CD4-positive, CD25-positive, alpha-beta regulatory T cell (primary cell): ENCODE data around the gene HEATR5A. TPM values are rescaled to one million over a fixed set of nuclear protein-coding genes. Genes with fewer than 3 reads are reported as not detected.
A peak's percentile ranks its signal among the peaks of the same experiment; 100 is the strongest.
"Not testable (repeated sequence)": the region's sequence is repeated elsewhere in the genome, so short reads cannot be mapped to it uniquely, and the experiment has no call there.

Experiments used
- ATAC-seq, 2 donors: fragments of 150-1000 bp; cut with Tn5 transposase; one replicate each; pipeline ENCODE4 v1.10.0; 2021; ENCODE audit warnings: low read depth in 2 of 2, moderate number of reproducible peaks in 2 of 2, moderate library complexity in 1 of 2
- DNase-seq, 3 donors: peaks; one replicate each; pipeline versions ENCODE4 v3.0.0 to v3.0.0-alpha.2; 2012 to 2022; ENCODE audit warnings: mixed read lengths in 1 of 3
- H3K27ac ChIP-seq: one replicate; pipeline ENCODE4 v1.7.0; 2013; ENCODE audit warnings: mild to moderate bottlenecking, low read length; ENCODE audit not compliant: insufficient read depth, poor library complexity, severe bottlenecking
- H3K27me3 ChIP-seq: one replicate; pipeline ENCODE4 v1.7.0; 2013; ENCODE audit warnings: low read length; ENCODE audit not compliant: control insufficient read depth, insufficient read depth
- H3K36me3 ChIP-seq: one replicate; pipeline ENCODE4 v1.7.0; 2013; ENCODE audit warnings: mild to moderate bottlenecking, low read length, moderate library complexity; ENCODE audit not compliant: control insufficient read depth, insufficient read depth
- H3K4me1 ChIP-seq: 2 replicates; pipeline ENCODE4 v1.7.0; 2013; ENCODE audit warnings: mild to moderate bottlenecking, low read length; ENCODE audit not compliant: insufficient read depth, control insufficient read depth, poor library complexity, severe bottlenecking
- H3K4me3 ChIP-seq: one replicate; pipeline ENCODE4 v1.7.0; 2013; ENCODE audit warnings: low read depth, mild to moderate bottlenecking, low read length, moderate library complexity
- H3K9me3 ChIP-seq, 2 experiments: 1 replicate in 1 of 2; 2 replicates in 1 of 2; pipeline ENCODE4 v1.7.0; 2013; ENCODE audit warnings: low read length in 2 of 2, mild to moderate bottlenecking in 1 of 2, moderate library complexity in 1 of 2; ENCODE audit not compliant: control insufficient read depth in 2 of 2
- H3K27ac Mint-ChIP-seq, 3 donors: one replicate each; pipeline ENCODE4 v1.8.0; 2020 to 2022; ENCODE audit warnings: mild to moderate bottlenecking in 3 of 3, mixed read lengths in 3 of 3, moderate library complexity in 2 of 3
- H3K27me3 Mint-ChIP-seq: one replicate; pipeline ENCODE4 v1.8.0; 2022; ENCODE audit warnings: mild to moderate bottlenecking, mixed read lengths
- H3K36me3 Mint-ChIP-seq: one replicate; pipeline ENCODE4 v1.8.0; 2020; ENCODE audit warnings: mixed read lengths
- H3K4me1 Mint-ChIP-seq, 4 donors: one replicate each; pipeline ENCODE4 v1.8.0; 2020 to 2022; ENCODE audit warnings: mixed read lengths in 4 of 4, mild to moderate bottlenecking in 1 of 4
- H3K4me3 Mint-ChIP-seq, 4 donors: one replicate each; pipeline ENCODE4 v1.8.0; 2020 to 2022; ENCODE audit warnings: mild to moderate bottlenecking in 4 of 4, mixed read lengths in 4 of 4, moderate library complexity in 3 of 4
- H3K9me3 Mint-ChIP-seq, 7 donors: one replicate each; pipeline ENCODE4 v1.8.0; 2020 to 2022; ENCODE audit warnings: mixed read lengths in 7 of 7, mild to moderate bottlenecking in 3 of 7, moderate library complexity in 2 of 7
- polyA plus RNA-seq, 4 donors: library from polyadenylated mRNA; unstranded; fragments of 300-500 nt; fragmentation: Illumina TruSeq; gene quantifications; one replicate each; pipeline ENCODE4 v1.2.3, GENCODE V29; 2021
- total RNA-seq: library from RNA; stranded (reverse); gene quantifications from one replicate; pipeline ENCODE4 v1.2.3, GENCODE V29; 2022

Gene HEATR5A
- total and polyA plus RNA-seq, 5 donors from 2014 or later = 4.2 to 11.4 (median 6.1) TPM

GRCh38 chr14:31263485-31264133 is 156.7 kb downstream of the HEATR5A start:
- Histone ChIP-seq H3K36me3 (no peaks in the 10 kb centered on the region), H3K4me3 (no peak overlapping the region), H3K4me1 (peaks cover 13% of the 10 kb centered on the region), H3K27ac (no peak overlapping the region), H3K9me3 (no peaks in the 10 kb centered on the region), H3K27me3 (no peaks in the 10 kb centered on the region)
- no peaks in the 10 kb centered on the region for H3K36me3 Mint-ChIP-seq
- ATAC-seq (no peak), DNase-seq (no peak)
- peaks cover 0 to 5% (median 0%) of the 10 kb centered on the region in 7 donors for H3K9me3 Mint-ChIP-seq
- H3K4me1 Mint-ChIP-seq = peaks cover 12 to 29% (median 23%) of the 10 kb centered on the region in 4 donors
- H3K4me3 Mint-ChIP-seq = no peak overlapping the region
- no peaks in the 10 kb centered on the region for H3K27me3 Mint-ChIP-seq
- H3K27ac Mint-ChIP-seq = peak overlapping the region in 1 of 3 donors; percentile 5

GRCh38 chr14:31261859-31262731 is 158.3 kb downstream of the HEATR5A start:
- peak overlapping the region in 1 of 4 donors; percentile 10 for H3K4me3 Mint-ChIP-seq
- ATAC-seq (no peak), DNase-seq (no peak)
- H3K36me3 Mint-ChIP-seq = no peaks in the 10 kb centered on the region
- peaks cover 0 to 5% (median 0%) of the 10 kb centered on the region in 7 donors for H3K9me3 Mint-ChIP-seq
- H3K27ac Mint-ChIP-seq = no peak overlapping the region
- peaks cover 12 to 29% (median 19%) of the 10 kb centered on the region in 4 donors for H3K4me1 Mint-ChIP-seq
- H3K27me3 Mint-ChIP-seq = no peaks in the 10 kb centered on the region
- Histone ChIP-seq H3K27ac (no peak overlapping the region), H3K9me3 (no peaks in the 10 kb centered on the region), H3K27me3 (no peaks in the 10 kb centered on the region), H3K36me3 (no peaks in the 10 kb centered on the region), H3K4me3 (no peak overlapping the region), H3K4me1 (peaks cover 13% of the 10 kb centered on the region)

- H3K27ac ChIP-seq = no peak overlapping the region
Measured at GRCh38 chr14:31261523-31261858, 158.9 kb downstream of the HEATR5A start.

GRCh38 chr14:31259040-31259435 is 161.3 kb downstream of the HEATR5A start:
- H3K4me3 Mint-ChIP-seq, H3K27me3 ChIP-seq, H3K4me1 Mint-ChIP-seq, ATAC-seq, H3K4me3 ChIP-seq, H3K4me1 ChIP-seq, DNase-seq, H3K27me3 Mint-ChIP-seq, H3K27ac ChIP-seq, H3K9me3 ChIP-seq, H3K36me3 ChIP-seq, H3K27ac Mint-ChIP-seq, H3K36me3 Mint-ChIP-seq, H3K9me3 Mint-ChIP-seq: not testable (repeated sequence)

More at GRCh38 chr14:31261523-31261858, 158.9 kb downstream of the HEATR5A start:
- Histone ChIP-seq H3K27me3 (no peaks in the 10 kb centered on the region), H3K4me3 (no peak overlapping the region), H3K9me3 (no peaks in the 10 kb centered on the region), H3K4me1 (peaks cover 13% of the 10 kb centered on the region), H3K36me3 (no peaks in the 10 kb centered on the region)
- peak overlapping the region in 1 of 4 donors; percentile 10 for H3K4me3 Mint-ChIP-seq
- no peaks in the 10 kb centered on the region for H3K36me3 Mint-ChIP-seq
- no peak overlapping the region for H3K27ac Mint-ChIP-seq
- peaks cover 0 to 5% (median 0%) of the 10 kb centered on the region in 7 donors for H3K9me3 Mint-ChIP-seq
- peaks cover 12 to 29% (median 17%) of the 10 kb centered on the region in 4 donors for H3K4me1 Mint-ChIP-seq
- ATAC-seq (no peak), DNase-seq (no peak)
- no peaks in the 10 kb centered on the region for H3K27me3 Mint-ChIP-seq

GRCh38 chr14:31258427-31259039 is 161.8 kb downstream of the HEATR5A start:
- H3K27me3 ChIP-seq = no peaks in the 10 kb centered on the region
- Mint-ChIP-seq H3K27ac (no peak overlapping the region), H3K36me3 (no peaks in the 10 kb centered on the region), H3K4me1 (peaks cover 0 to 6% (median 3%) of the 10 kb centered on the region in 4 donors), H3K9me3 (no peaks in the 10 kb centered on the region), H3K4me3 (no peak overlapping the region), H3K27me3 (no peaks in the 10 kb centered on the region)
- H3K36me3 ChIP-seq = no peaks in the 10 kb centered on the region
- DNase-seq (no peak), ATAC-seq (no peak)
- no peak overlapping the region for H3K27ac ChIP-seq
- no peaks in the 10 kb centered on the region for H3K4me1 ChIP-seq
- H3K4me3 ChIP-seq = no peak overlapping the region
- H3K9me3 ChIP-seq = no peaks in the 10 kb centered on the region

GRCh38 chr14:31257554-31258426 is 162.6 kb downstream of the HEATR5A start:
- H3K27ac Mint-ChIP-seq, H3K4me3 Mint-ChIP-seq, DNase-seq, H3K36me3 Mint-ChIP-seq, H3K4me3 ChIP-seq, H3K36me3 ChIP-seq, H3K4me1 Mint-ChIP-seq, H3K9me3 ChIP-seq, H3K9me3 Mint-ChIP-seq, ATAC-seq, H3K27me3 Mint-ChIP-seq, H3K27ac ChIP-seq, H3K4me1 ChIP-seq, H3K27me3 ChIP-seq: not testable (repeated sequence)

- no peak overlapping the region for H3K4me3 Mint-ChIP-seq
- ATAC-seq (no peak), DNase-seq (no peak)
- H3K36me3 ChIP-seq = no peaks in the 10 kb centered on the region
- H3K27me3 Mint-ChIP-seq = no peaks in the 10 kb centered on the region
- peaks cover 0 to 4% (median 0%) of the 10 kb centered on the region in 4 donors for H3K4me1 Mint-ChIP-seq
- H3K4me1 ChIP-seq = no peaks in the 10 kb centered on the region
- H3K27ac ChIP-seq = no peak overlapping the region
- H3K9me3 Mint-ChIP-seq = no peaks in the 10 kb centered on the region
- no peaks in the 10 kb centered on the region for H3K36me3 Mint-ChIP-seq
- H3K4me3 ChIP-seq = no peak overlapping the region
- no peak overlapping the region for H3K27ac Mint-ChIP-seq
- H3K27me3 ChIP-seq = no peaks in the 10 kb centered on the region
- H3K9me3 ChIP-seq = no peaks in the 10 kb centered on the region
Measured at GRCh38 chr14:31257244-31257553, 163.2 kb downstream of the HEATR5A start.
